GM19238 (cell line): Measurements from ENCODE around the gene EXTL1.
"Not testable (repeated sequence)": the region's sequence is repeated elsewhere in the genome, so short reads cannot be mapped to it uniquely, and the experiment has no call there.

ENCODE experiments used
- DNase-seq: peaks from one replicate; pipeline ENCODE4 v3.0.0; 2011; ENCODE audit warnings: low spot score; ENCODE audit not compliant: insufficient read length

The EXTL1 gene

GRCh38 chr1:26021647-26022403 is at the start of gene EXTL1:
Gene EXTL1 (plus strand): TSS chr1:26021775. CDS start chr1:26022647, 872 bp downstream.
- no peak for DNase-seq

- DNase-seq = no peak
These were observed 49.8 kb upstream of the EXTL1 start for GRCh38 chr1:25971811-25972180.

GRCh38 chr1:25973610-25974321 is 47.8 kb upstream of the EXTL1 start:
- DNase-seq = no peak

GRCh38 chr1:25977801-25978200 is 43.8 kb upstream of the EXTL1 start:
- DNase-seq = no peak

- DNase-seq = no peak
These were observed 43.2 kb upstream of the EXTL1 start for GRCh38 chr1:25978403-25978802.

GRCh38 chr1:25979210-25979609 is 42.4 kb upstream of the EXTL1 start:
- no peak for DNase-seq

GRCh38 chr1:25985171-25985570 is 36.4 kb upstream of the EXTL1 start:
- DNase-seq = no peak

- no peak for DNase-seq
These were observed 35.9 kb upstream of the EXTL1 start for GRCh38 chr1:25985670-25986069.

GRCh38 chr1:25986773-25987172 is 34.8 kb upstream of the EXTL1 start:
- DNase-seq = not testable (repeated sequence)

GRCh38 chr1:25987951-25988350 is 33.6 kb upstream of the EXTL1 start:
- DNase-seq = no peak

- no peak for DNase-seq
These were observed 31.9 kb upstream of the EXTL1 start for GRCh38 chr1:25989440-25990234.

- DNase-seq = no peak
These were observed 31.3 kb upstream of the EXTL1 start for GRCh38 chr1:25990251-25990650.

- no peak for DNase-seq
These were observed 30.7 kb upstream of the EXTL1 start for GRCh38 chr1:25990702-25991395.

- no peak for DNase-seq
These were observed 29.5 kb upstream of the EXTL1 start for GRCh38 chr1:25991937-25992688.

GRCh38 chr1:25992689-25993171 is 28.8 kb upstream of the EXTL1 start:
- DNase-seq = no peak

- no peak for DNase-seq
These were observed 28.2 kb upstream of the EXTL1 start for GRCh38 chr1:25993197-25993951.

- no peak for DNase-seq
These were observed 27.0 kb upstream of the EXTL1 start for GRCh38 chr1:25994402-25995150.

GRCh38 chr1:25996966-25997827 is 24.4 kb upstream of the EXTL1 start:
- DNase-seq = no peak
